ENCODE results near the gene WRAP73. TPM values are rescaled to one million over a fixed set of nuclear protein-coding genes. Genes with fewer than 3 reads are reported as not detected.

WRAP73 gene
- total RNA-seq, 2 donors from 2014 or later, result 22.3 to 39.5 TPM

DNA sequence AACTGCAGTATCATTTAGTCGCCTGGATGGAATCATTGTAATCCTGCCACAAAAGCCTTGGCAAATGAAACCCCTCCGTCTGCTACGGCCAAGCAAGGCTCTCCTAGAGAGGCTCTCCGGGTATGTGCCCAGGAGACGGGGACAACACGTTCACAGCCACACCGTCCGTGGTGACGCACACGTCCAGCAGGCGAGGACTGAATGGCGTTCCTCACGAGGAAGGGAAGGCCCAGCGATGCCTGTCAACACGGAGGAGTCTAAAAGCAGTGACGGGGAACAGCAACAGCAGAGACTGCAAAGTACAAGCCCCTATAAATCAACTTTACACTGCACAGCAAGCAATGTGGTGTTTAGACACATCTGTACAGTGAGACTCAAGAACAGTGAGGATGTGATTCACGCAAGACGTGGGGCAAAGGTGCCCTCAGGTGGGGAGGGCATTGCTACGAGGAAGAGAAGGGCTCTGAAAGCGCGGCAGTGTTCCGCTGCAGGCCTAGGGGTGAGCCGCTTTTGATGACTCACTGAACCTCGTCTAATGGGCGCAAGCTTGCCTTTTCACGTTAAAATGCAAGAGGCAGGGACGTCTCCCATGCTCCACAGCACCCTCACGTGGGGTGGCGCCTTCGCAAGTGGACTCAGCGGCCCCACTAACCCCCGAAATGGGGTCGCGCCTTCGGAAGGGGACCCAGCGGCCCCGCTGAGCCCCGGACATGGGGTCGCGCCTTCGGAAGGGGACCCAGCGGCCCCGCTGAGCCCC lies 6.8 kb downstream of the WRAP73 start:
- WGBS, result 90% methylated on average over 36 of the region's 43 CpGs
- no peak for DNase-seq (ENCODE audit: low spot score)
- H3K9me3 ChIP-seq, result no peaks in the 10 kb centered on the region
- intact Hi-C loops (cut with DNase I), result no loop called here
- TF ChIP-seq, protein P1, sequence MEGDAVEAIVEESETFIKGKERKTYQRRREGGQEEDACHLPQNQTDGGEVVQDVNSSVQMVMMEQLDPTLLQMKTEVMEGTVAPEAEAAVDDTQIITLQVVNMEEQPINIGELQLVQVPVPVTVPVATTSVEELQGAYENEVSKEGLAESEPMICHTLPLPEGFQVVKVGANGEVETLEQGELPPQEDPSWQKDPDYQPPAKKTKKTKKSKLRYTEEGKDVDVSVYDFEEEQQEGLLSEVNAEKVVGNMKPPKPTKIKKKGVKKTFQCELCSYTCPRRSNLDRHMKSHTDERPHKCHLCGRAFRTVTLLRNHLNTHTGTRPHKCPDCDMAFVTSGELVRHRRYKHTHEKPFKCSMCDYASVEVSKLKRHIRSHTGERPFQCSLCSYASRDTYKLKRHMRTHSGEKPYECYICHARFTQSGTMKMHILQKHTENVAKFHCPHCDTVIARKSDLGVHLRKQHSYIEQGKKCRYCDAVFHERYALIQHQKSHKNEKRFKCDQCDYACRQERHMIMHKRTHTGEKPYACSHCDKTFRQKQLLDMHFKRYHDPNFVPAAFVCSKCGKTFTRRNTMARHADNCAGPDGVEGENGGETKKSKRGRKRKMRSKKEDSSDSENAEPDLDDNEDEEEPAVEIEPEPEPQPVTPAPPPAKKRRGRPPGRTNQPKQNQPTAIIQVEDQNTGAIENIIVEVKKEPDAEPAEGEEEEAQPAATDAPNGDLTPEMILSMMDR (IDR thresholded peaks at IDR 0.05), result no peak
- H3K4me3 ChIP-seq, result no peak overlapping the region
- no peak overlapping the region for H3K27ac ChIP-seq
- H3K27me3 ChIP-seq (replicated peaks; ENCODE audit: insufficient read depth), result no peaks in the 10 kb centered on the region
- peaks cover 1 to 6% of the 10 kb centered on the region in 2 donors for H3K36me3 ChIP-seq
- no peaks in the 10 kb centered on the region for H3K4me1 ChIP-seq (replicated peaks)

DNA sequence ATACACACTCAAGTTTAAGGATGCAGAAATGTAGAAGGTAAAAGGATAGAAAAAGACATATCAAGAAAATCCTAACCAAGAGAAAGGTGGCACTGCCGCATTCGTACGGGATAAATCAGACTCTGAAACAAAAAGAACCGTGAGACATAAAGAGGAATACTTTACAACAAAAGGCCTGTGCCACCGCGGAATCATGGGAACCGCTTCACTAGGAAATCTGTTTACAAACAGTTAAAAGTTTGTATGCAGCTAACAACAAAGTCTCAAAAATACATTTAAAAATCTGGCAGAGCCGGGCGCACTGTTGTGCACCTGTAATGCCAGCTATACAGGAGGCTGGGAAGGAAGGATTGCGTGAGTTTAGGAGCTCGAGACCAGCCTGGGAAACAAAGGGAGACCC lies 8.1 kb downstream of the WRAP73 start:
- 91% methylated on average over 11 of the region's 11 CpGs for WGBS
- Histone ChIP-seq H3K27me3 (replicated peaks; ENCODE audit: insufficient read depth) (no peaks in the 10 kb centered on the region), H3K36me3 (peaks cover 4 to 6% of the 10 kb centered on the region in 2 donors), H3K27ac (no peak overlapping the region), H3K4me1 (replicated peaks) (no peaks in the 10 kb centered on the region), H3K4me3 (no peak overlapping the region), H3K9me3 (no peaks in the 10 kb centered on the region)
- intact Hi-C loops (cut with DNase I), result no loop called here
- DNase-seq (ENCODE audit: low spot score), result no peak
- TF ChIP-seq, protein P1 (IDR thresholded peaks at IDR 0.05), result no peak
- TF ChIP-seq POLR2AphosphoS5 (IDR thresholded peaks at IDR 0.05), result no peak
- no peak for TF ChIP-seq POLR2A (IDR thresholded peaks at IDR 0.05)

DNA sequence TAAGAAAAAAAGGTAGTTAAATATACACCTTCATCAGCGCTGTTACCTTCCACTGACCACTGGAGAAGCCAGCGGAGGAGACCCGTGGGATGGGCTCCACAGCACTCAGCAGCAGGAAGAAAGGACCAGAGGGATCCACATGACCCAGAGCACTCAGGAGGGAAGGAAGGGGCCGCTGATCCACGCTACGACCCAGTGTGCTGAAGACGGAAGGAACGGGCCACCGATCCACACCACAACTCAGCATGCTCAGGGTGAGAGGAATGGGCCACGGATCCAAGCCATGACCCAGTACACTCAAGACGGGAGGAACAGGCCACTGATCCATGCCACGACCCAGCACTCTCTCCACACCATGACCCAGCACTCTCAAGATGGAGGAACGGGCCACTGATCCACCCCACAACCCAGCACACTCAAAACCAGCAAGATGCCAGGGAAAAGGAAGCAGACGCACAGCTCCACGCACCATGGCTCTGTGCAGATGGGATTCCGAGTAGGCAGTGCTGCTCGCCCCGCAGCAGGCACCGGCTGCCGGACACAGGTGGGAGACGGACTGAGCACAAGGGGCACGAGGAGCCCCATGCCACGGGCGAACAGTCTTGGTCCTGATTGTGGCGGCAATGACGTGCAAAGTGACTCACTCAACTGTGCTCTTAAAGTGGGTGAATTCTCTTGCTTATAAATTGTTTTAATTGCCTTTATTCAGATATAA lies 8.7 kb downstream of the WRAP73 start:
- H3K4me1 ChIP-seq (replicated peaks), result no peaks in the 10 kb centered on the region
- H3K27ac ChIP-seq, result no peak overlapping the region
- intact Hi-C loops (cut with DNase I), result no loop called here
- peaks cover 4 to 6% of the 10 kb centered on the region in 2 donors for H3K36me3 ChIP-seq
- H3K27me3 ChIP-seq (replicated peaks; ENCODE audit: insufficient read depth), result no peaks in the 10 kb centered on the region
- H3K9me3 ChIP-seq, result no peaks in the 10 kb centered on the region
- H3K4me3 ChIP-seq, result no peak overlapping the region
- TF ChIP-seq POLR2AphosphoS5 (IDR thresholded peaks at IDR 0.05) (no peak), POLR2A (IDR thresholded peaks at IDR 0.05) (no peak)
- WGBS, result 94% methylated on average over 26 of the region's 26 CpGs
- DNase-seq (ENCODE audit: low spot score), result no peak

DNA sequence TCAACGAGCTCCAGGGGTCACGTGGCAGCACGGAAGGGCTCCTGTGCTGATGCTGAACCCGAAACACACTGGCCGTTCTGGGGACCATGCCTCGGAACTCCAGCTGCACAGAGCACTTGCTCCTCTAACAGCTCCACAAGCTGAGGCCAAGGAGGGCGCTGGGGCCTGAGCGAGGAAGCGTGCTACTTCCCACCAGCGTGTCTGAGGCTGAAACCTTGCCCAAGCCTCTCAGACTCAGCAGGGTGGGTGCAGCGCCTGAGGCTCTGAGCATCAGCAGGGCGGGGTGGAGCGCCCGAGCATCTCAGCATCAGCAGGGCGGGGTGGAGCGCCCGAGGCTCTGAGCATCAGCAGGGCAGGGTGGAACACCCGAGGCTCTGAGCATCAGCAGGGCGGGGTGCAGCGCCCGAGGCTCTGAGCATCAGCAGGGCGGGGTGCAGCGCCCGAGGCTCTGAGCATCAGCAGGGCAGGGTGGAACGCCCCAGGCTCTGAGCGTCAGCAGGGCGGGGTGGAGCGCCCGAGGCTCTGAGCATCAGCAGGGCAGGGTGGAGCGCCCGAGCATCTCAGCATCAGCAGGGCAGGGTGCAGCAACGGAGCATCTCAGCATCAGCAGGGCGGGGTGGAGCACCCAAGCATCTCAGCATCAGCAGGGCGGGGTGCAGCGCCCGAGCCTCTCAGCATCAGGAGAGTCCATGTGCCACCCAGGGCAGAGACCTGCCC lies 9.6 kb downstream of the WRAP73 start:
- intact Hi-C loops (cut with DNase I), result no loop called here
- no peak for TF ChIP-seq POLR2A (IDR thresholded peaks at IDR 0.05)
- no peak for TF ChIP-seq POLR2AphosphoS5 (IDR thresholded peaks at IDR 0.05)
- TF ChIP-seq, protein P1 (IDR thresholded peaks at IDR 0.05), result no peak
- Histone ChIP-seq H3K36me3 (peaks cover 4 to 6% of the 10 kb centered on the region in 2 donors), H3K4me1 (replicated peaks) (no peaks in the 10 kb centered on the region), H3K9me3 (no peaks in the 10 kb centered on the region), H3K27me3 (replicated peaks; ENCODE audit: insufficient read depth) (no peaks in the 10 kb centered on the region), H3K27ac (no peak overlapping the region), H3K4me3 (no peak overlapping the region)
- DNase-seq (ENCODE audit: low spot score), result no peak
- WGBS, result 88% methylated on average over 29 of the region's 36 CpGs

DNA sequence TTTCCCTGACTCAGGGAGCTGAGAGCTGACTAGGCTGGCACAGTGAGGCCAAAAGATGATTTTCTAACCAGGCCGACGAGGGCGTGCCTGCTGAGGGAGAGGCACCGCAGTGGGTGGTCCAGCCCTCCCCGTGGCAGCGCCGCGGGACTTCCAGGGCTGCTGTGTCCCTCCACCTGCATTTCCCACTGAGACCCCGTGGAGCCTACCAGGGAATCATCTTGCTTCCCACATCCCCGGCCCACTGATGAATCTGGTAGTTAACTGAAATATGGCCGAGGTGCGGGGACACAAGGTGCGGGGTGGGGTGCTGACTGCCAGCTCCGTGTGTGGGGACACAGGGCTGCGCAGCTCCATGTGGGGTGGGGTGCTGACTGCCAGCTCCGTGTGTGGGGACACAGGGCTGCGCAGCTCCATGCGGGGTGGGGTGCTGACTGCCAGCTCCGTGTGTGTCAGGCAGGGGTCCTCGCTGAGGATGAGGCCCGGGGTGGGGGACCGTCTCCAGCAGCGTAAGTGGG lies 10.4 kb downstream of the WRAP73 start:
- 92% methylated on average over 23 of the region's 23 CpGs for WGBS
- Histone ChIP-seq H3K4me3 (no peak overlapping the region), H3K27me3 (replicated peaks; ENCODE audit: insufficient read depth) (no peaks in the 10 kb centered on the region), H3K27ac (no peak overlapping the region), H3K36me3 (peaks cover 4 to 6% of the 10 kb centered on the region in 2 donors), H3K4me1 (replicated peaks) (no peaks in the 10 kb centered on the region), H3K9me3 (no peaks in the 10 kb centered on the region)
- TF ChIP-seq POLR2AphosphoS5 (IDR thresholded peaks at IDR 0.05) (no peak), POLR2A (IDR thresholded peaks at IDR 0.05) (no peak)
- TF ChIP-seq, protein P1 (IDR thresholded peaks at IDR 0.05), result no peak
- intact Hi-C loops (cut with DNase I), result no loop called here
- DNase-seq (ENCODE audit: low spot score), result no peak
